Small intestine (tissue), 7 donors: ENCODE results near the gene BCAS3. TPM values are rescaled to one million over a fixed set of nuclear protein-coding genes. Genes with fewer than 3 reads are reported as not detected.

Source experiments
- DNase-seq, 2 donors: peaks; one replicate each; pipeline versions ENCODE4 v3.0.0 to v3.0.0-alpha.2; 2013
- FAIRE-seq: peaks from 2 replicates; lab custom pipeline; 2012; peaks lifted over from hg19 to GRCh38; lab: Jason Lieb, UNC
- H3K27ac ChIP-seq, 3 donors: one replicate each; pipeline ENCODE4 v1.5.1; 2013; ENCODE audit warnings: low read length in 2 of 3, mild to moderate bottlenecking in 2 of 3, control low read depth in 1 of 3, inconsistent platforms in 1 of 3, low read depth in 1 of 3, moderate library complexity in 1 of 3
- H3K27me3 ChIP-seq, 3 donors: one replicate each; pipeline ENCODE4 v1.6.1; 2013; ENCODE audit warnings: low read length in 3 of 3, inconsistent platforms in 1 of 3; ENCODE audit not compliant: control insufficient read depth in 3 of 3, insufficient read depth in 3 of 3
- H3K36me3 ChIP-seq, 3 donors: one replicate each; pipeline ENCODE4 v1.6.1; 2013; ENCODE audit warnings: low read length in 3 of 3, inconsistent platforms in 1 of 3, low read depth in 1 of 3, mild to moderate bottlenecking in 1 of 3, moderate library complexity in 1 of 3; ENCODE audit not compliant: control insufficient read depth in 3 of 3, insufficient read depth in 2 of 3
- H3K4me1 ChIP-seq, 3 donors: one replicate each; pipeline ENCODE4 v1.6.1; 2013; ENCODE audit warnings: low read length in 2 of 3, inconsistent platforms in 1 of 3, low read depth in 1 of 3, mild to moderate bottlenecking in 1 of 3, moderate library complexity in 1 of 3; ENCODE audit not compliant: control insufficient read depth in 3 of 3, insufficient read depth in 2 of 3
- H3K4me3 ChIP-seq, 3 donors: one replicate each; pipeline ENCODE4 v1.5.1; 2013; ENCODE audit warnings: low read length in 3 of 3, control low read depth in 1 of 3, inconsistent platforms in 1 of 3, low read depth in 1 of 3, mild to moderate bottlenecking in 1 of 3, moderate library complexity in 1 of 3
- H3K9me3 ChIP-seq, 2 donors: one replicate each; pipeline ENCODE4 v1.6.1; 2013; ENCODE audit warnings: low read depth in 1 of 2, low read length in 1 of 2; ENCODE audit not compliant: control insufficient read depth in 2 of 2, insufficient read depth in 1 of 2
- WGBS, 3 donors: extraction: QIAGEN DNeasy Blood & Tissue Kit; methylation state at CpG; one replicate each; pipeline ENCODE4 v1.1.7; 2013; 5-methylcytosine and 5-hydroxymethylcytosine counted together
- polyA plus RNA-seq, 4 donors: library from polyadenylated mRNA; stranded (reverse) in 3 of 4; unstranded in 1 of 4; fragments of 200-250 nt in 3 of 4; fragments of 120-200 nt in 1 of 4; gene quantifications; one replicate each; pipeline versions ENCODE4 v1.2.1 to v1.2.3, GENCODE V29; 2013
- donor health status: healthy with polysubstance abuse.
- donor health status: control.
- donor health status: control.
- donor health status: Bipolar disorder and iron deficiency.
- donor health status: healthy.

The BCAS3 gene
- polyA plus RNA-seq, 4 donors = 4.4 to 10.5 (median 4.8) TPM

GRCh38 chr17:61084260-61084659 is 406.6 kb downstream of the BCAS3 start:
- H3K4me1 ChIP-seq = no peaks in the 10 kb centered on the region
- no peak overlapping the region for H3K4me3 ChIP-seq
- DNase-seq = no peak
- H3K36me3 ChIP-seq = peaks cover 0 to 2% (median 0%) of the 10 kb centered on the region in 3 donors
- no peaks in the 10 kb centered on the region for H3K9me3 ChIP-seq
- no peaks in the 10 kb centered on the region for H3K27me3 ChIP-seq
- FAIRE-seq = no peak
- WGBS, 3 donors = 94 to 97% (median 96%) methylated on average over 5 of the region's 5 CpGs
- H3K27ac ChIP-seq = no peak overlapping the region

GRCh38 chr17:61087024-61087423 is 409.4 kb downstream of the BCAS3 start:
- H3K4me1 ChIP-seq = no peaks in the 10 kb centered on the region
- no peak overlapping the region for H3K27ac ChIP-seq
- H3K36me3 ChIP-seq = peaks cover 0 to 2% (median 0%) of the 10 kb centered on the region in 3 donors
- 50 to 75% (median 67%) methylated on average over 4 of the region's 4 CpGs for WGBS, 3 donors
- no peak overlapping the region for H3K4me3 ChIP-seq
- no peak for FAIRE-seq
- H3K27me3 ChIP-seq = no peaks in the 10 kb centered on the region
- peak in 1 of 2 donors; percentile 40 for DNase-seq
- H3K9me3 ChIP-seq = no peaks in the 10 kb centered on the region

GRCh38 chr17:61088556-61088955 is 410.9 kb downstream of the BCAS3 start:
- Histone ChIP-seq H3K4me3 (no peak overlapping the region), H3K4me1 (no peaks in the 10 kb centered on the region), H3K27ac (no peak overlapping the region), H3K36me3 (peaks cover 0 to 2% (median 0%) of the 10 kb centered on the region in 3 donors), H3K27me3 (no peaks in the 10 kb centered on the region), H3K9me3 (peaks cover 0 to 6% of the 10 kb centered on the region in 2 donors)
- DNase-seq (no peak), FAIRE-seq (no peak)
- 80 to 88% (median 86%) methylated on average over 2 of the region's 2 CpGs for WGBS, 3 donors

GRCh38 chr17:61091096-61091495 is 413.4 kb downstream of the BCAS3 start:
- no peak overlapping the region for H3K4me3 ChIP-seq
- FAIRE-seq = no peak
- no peaks in the 10 kb centered on the region for H3K4me1 ChIP-seq
- WGBS, 3 donors = 49 to 97% (median 96%) methylated on average over 1 of the region's 1 CpG
- H3K36me3 ChIP-seq = peaks cover 0 to 2% (median 0%) of the 10 kb centered on the region in 3 donors
- H3K27ac ChIP-seq = no peak overlapping the region
- no peak for DNase-seq
- no peaks in the 10 kb centered on the region for H3K27me3 ChIP-seq
- peaks cover 0 to 6% of the 10 kb centered on the region in 2 donors for H3K9me3 ChIP-seq

GRCh38 chr17:61097781-61098180 is 420.1 kb downstream of the BCAS3 start:
- H3K4me3 ChIP-seq = no peak overlapping the region
- H3K27me3 ChIP-seq = no peaks in the 10 kb centered on the region
- 42 to 61% (median 58%) methylated on average over 1 of the region's 1 CpG for WGBS, 3 donors
- FAIRE-seq (no peak), DNase-seq (peak in 1 of 2 donors; percentile 12)
- H3K27ac ChIP-seq = no peak overlapping the region
- H3K36me3 ChIP-seq = no peaks in the 10 kb centered on the region
- H3K4me1 ChIP-seq = no peaks in the 10 kb centered on the region
- peaks cover 0 to 6% of the 10 kb centered on the region in 2 donors for H3K9me3 ChIP-seq

- no peaks in the 10 kb centered on the region for H3K4me1 ChIP-seq
- H3K4me3 ChIP-seq = no peak overlapping the region
- no peak for FAIRE-seq
- H3K36me3 ChIP-seq = no peaks in the 10 kb centered on the region
- H3K9me3 ChIP-seq = no peaks in the 10 kb centered on the region
- H3K27me3 ChIP-seq = no peaks in the 10 kb centered on the region
- 87 to 90% (median 88%) methylated on average over 4 of the region's 4 CpGs for WGBS, 3 donors
- H3K27ac ChIP-seq = no peak overlapping the region
- DNase-seq = no peak
These were observed 428.7 kb downstream of the BCAS3 start for GRCh38 chr17:61106354-61106753.

- 73 to 91% (median 81%) methylated on average over 1 of the region's 1 CpG for WGBS, 3 donors
- FAIRE-seq = no peak
These were observed 438.9 kb downstream of the BCAS3 start for GRCh38 chr17:61116577-61116976.

GRCh38 chr17:61117983-61118382 is 440.3 kb downstream of the BCAS3 start:
- 84 to 88% (median 84%) methylated on average over 4 of the region's 4 CpGs for WGBS, 3 donors
- FAIRE-seq = no peak
- H3K27ac ChIP-seq = no peak overlapping the region
- DNase-seq = no peak
- no peaks in the 10 kb centered on the region for H3K9me3 ChIP-seq
- no peaks in the 10 kb centered on the region for H3K4me1 ChIP-seq
- no peaks in the 10 kb centered on the region for H3K36me3 ChIP-seq
- no peaks in the 10 kb centered on the region for H3K27me3 ChIP-seq
- H3K4me3 ChIP-seq = no peak overlapping the region

More at GRCh38 chr17:61116577-61116976, 438.9 kb downstream of the BCAS3 start:
- no peak overlapping the region for H3K4me3 ChIP-seq
- no peaks in the 10 kb centered on the region for H3K4me1 ChIP-seq
- no peaks in the 10 kb centered on the region for H3K9me3 ChIP-seq
- H3K27me3 ChIP-seq = no peaks in the 10 kb centered on the region
- H3K27ac ChIP-seq = no peak overlapping the region
- no peak for DNase-seq
- no peaks in the 10 kb centered on the region for H3K36me3 ChIP-seq

GRCh38 chr17:61118871-61119270 is 441.2 kb downstream of the BCAS3 start:
- 73 to 76% (median 76%) methylated on average over 2 of the region's 2 CpGs for WGBS, 3 donors
- FAIRE-seq = no peak
- no peak for DNase-seq
- H3K4me3 ChIP-seq = no peak overlapping the region
- no peaks in the 10 kb centered on the region for H3K36me3 ChIP-seq
- H3K27ac ChIP-seq = no peak overlapping the region
- H3K9me3 ChIP-seq = no peaks in the 10 kb centered on the region
- H3K4me1 ChIP-seq = no peaks in the 10 kb centered on the region
- H3K27me3 ChIP-seq = no peaks in the 10 kb centered on the region
